Mesodermal cell (in vitro differentiated cells): ENCODE results near the gene AACS.

Source experiments
- H3K27ac ChIP-seq: 2 replicates; pipeline ENCODE4 v1.7.0; 2013; ENCODE audit warnings: mild to moderate bottlenecking, low read depth, low read length, moderate library complexity; ENCODE audit not compliant: severe bottlenecking
- H3K36me3 ChIP-seq: 2 replicates; pipeline ENCODE4 v1.7.1; 2013; ENCODE audit warnings: mild to moderate bottlenecking, low read length, moderate library complexity; ENCODE audit not compliant: control insufficient read depth, insufficient read depth
- H3K4me1 ChIP-seq: one replicate; pipeline ENCODE4 v1.7.1; 2013; ENCODE audit warnings: mild to moderate bottlenecking, low read length; ENCODE audit not compliant: insufficient read depth, control insufficient read depth, poor library complexity, severe bottlenecking
- H3K4me3 ChIP-seq: 2 replicates; pipeline ENCODE4 v1.7.0; 2013; ENCODE audit warnings: low read length, control low read depth, mild to moderate bottlenecking; ENCODE audit not compliant: insufficient read depth, poor library complexity, severe bottlenecking; ENCODE audit errors: extremely low read depth
- H3K9me3 ChIP-seq: 2 replicates; pipeline ENCODE4 v1.7.1; 2013; ENCODE audit warnings: mild to moderate bottlenecking, low read length, moderate library complexity; ENCODE audit not compliant: control insufficient read depth
- WGBS, 2 experiments: methylation state at CpG; one replicate each; pipeline ENCODE4 v1.1.5; 2013; ENCODE audit warnings: missing lambda C conversion rate in 2 of 2; ENCODE audit not compliant: insufficient coverage in 2 of 2; 5-methylcytosine and 5-hydroxymethylcytosine counted together

Gene AACS

DNA sequence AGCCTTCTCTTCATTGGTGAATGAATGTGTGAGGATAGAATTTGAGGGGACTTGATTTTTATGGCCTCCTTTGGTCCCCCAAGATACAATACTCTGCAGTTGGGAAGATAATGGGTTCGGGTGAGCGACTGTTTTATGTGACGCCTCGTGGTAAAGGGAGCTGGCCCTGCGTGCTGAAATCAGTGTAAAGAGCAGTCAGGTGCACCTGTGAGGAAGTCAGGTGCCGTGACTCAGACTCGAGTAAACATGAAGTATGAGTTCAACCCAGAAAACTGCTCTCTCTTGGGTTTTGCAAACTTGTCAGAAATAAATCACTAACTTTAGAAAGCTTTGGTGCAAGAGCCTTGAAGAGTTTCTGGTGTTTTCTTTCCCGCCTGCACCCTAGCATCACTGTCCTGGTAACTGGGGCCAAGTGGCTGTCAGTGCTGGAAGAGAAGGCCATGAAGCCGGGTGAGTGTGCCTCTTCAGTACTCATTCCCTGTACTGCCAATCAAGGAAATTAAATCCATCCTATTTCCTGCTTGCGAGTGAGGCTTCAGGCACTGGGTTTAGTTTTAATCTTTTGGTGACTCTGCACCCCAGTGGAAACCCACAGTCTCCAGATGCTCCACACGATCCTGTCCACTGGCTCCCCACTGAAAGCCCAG lies 59.2 kb downstream of the AACS start:
- H3K4me1 ChIP-seq, result no peaks in the 10 kb centered on the region
- no peak overlapping the region for H3K4me3 ChIP-seq
- H3K36me3 ChIP-seq, result peaks cover 35% of the 10 kb centered on the region
- H3K9me3 ChIP-seq, result no peaks in the 10 kb centered on the region
- 95 to 96% methylated on average over 7 to 11 of the region's 11 CpGs for whole genome bisulfite sequencing, 2 experiments
- H3K27ac ChIP-seq, result no peak overlapping the region

DNA sequence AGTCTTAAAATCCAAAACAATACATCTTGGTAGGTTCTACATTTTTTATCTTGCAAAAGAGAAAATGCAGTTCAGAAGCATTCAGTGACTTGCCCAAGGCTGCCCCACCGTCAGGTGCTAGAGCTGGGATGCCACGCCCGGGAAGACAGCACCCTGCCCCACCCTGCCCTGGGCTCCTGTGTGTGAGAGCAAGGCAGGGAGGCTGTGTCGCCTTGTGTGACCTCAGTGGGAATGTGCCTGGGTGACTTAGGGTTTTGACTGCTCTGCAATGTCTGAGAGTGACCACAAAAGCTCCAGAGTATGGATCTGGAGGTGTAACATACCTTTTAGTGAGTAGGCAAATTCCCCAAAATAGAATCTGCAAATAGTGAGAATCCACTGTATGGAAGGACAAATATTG lies 60.0 kb downstream of the AACS start:
- H3K36me3 ChIP-seq, result peaks cover 31% of the 10 kb centered on the region
- 74 to 92% methylated on average over 4 of the region's 4 CpGs for WGBS, 2 experiments
- no peak overlapping the region for H3K4me3 ChIP-seq
- H3K27ac ChIP-seq, result no peak overlapping the region
- no peaks in the 10 kb centered on the region for H3K4me1 ChIP-seq
- H3K9me3 ChIP-seq, result no peaks in the 10 kb centered on the region

DNA sequence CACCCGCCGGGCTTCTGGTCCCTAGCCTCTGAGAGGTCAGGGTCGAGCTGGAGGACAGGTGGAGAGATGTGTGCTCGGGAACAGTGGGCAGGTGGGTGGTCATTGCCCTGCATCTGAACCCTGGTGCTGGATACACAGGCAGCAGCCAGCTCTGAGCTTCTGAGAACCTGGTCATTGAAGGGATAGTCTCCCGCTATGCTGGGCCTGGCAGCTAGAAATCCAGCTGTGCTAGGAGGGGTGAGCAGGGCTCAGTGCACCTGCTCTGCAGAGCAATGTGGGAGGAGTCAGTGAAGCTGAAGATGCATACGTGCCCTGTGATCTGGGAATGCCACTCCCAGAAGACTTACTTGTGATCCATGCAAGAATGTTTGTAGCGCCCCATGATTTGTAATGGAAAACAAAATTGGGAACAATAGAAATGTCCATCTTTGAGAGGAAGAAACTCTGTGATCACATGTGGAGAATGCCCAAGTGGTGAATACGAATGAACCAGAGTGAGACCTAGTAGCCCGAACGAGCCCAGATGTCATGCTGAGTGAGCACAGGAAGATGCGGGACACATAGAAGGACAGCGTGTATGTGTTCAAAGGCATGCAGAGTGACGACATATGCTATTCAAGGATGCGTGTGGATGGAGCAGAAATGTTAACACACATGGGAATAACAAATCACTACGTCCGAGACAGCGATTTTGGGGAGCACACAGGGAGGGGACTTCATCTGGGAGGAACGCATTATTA lies 63.4 kb downstream of the AACS start:
- no peak overlapping the region for H3K27ac ChIP-seq
- 92 to 97% methylated on average over 17 to 18 of the region's 18 CpGs for WGBS, 2 experiments

DNA sequence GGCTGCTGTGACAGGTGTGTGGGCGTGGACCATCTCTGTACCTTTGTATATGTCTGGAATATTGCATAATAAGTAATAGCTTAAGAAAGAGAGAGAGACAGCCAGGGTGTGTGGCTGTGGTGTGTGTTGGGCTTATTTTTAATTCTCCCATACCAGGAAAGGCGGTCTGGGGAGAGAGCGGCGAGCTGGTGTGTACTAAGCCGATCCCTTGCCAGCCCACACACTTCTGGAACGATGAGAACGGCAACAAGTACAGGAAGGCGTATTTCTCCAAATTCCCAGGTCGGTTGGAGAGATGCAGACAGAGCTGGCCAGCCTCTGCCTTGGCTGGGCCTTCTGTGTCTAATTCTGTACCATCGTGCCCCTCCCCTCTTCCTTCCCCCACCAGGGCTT lies 63.9 kb downstream of the AACS start:
- Histone ChIP-seq H3K27ac (no peak overlapping the region), H3K36me3 (peaks cover 34% of the 10 kb centered on the region), H3K4me3 (no peak overlapping the region), H3K9me3 (no peaks in the 10 kb centered on the region), H3K4me1 (no peaks in the 10 kb centered on the region)
- 90 to 99% methylated on average over 2 to 9 of the region's 10 CpGs for WGBS, 2 experiments

More for the DNA sequence above, 63.4 kb downstream of the AACS start:
- H3K9me3 ChIP-seq, result no peaks in the 10 kb centered on the region
- no peaks in the 10 kb centered on the region for H3K4me1 ChIP-seq
- peaks cover 36% of the 10 kb centered on the region for H3K36me3 ChIP-seq
- H3K4me3 ChIP-seq, result no peak overlapping the region

DNA sequence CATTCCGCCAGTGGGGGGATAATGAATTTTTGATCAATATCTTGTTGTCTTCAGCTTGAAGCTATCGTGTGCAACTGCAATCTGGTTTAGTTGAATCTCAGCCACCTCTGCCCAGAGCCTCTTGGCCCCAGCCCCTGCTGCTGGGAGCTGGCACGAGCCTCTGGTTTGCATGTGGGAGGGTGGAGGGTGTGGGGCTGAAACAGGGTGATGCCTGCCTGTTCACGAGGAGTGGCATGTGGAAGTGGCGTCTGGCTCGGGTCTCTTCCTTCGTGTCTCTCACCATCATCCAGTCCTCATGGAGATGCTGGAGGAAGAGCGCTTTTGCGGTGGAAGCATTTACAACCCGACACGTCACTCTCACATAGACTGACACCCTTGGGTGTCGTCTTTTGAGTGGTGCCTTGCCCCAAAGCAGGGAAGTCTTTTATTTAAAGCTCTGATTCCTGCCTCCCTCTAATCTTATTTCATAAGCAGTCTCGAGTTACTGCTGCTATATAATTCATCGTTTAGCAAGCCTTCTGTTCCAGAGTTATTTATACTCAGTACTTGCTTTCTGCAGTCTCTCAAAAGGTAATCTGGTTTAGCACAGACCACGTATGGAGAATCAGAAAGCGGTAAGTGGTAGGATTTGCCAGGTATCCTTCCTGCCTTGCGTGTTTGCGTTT lies 64.5 kb downstream of the AACS start:
- WGBS, 2 experiments, result 93 to 95% methylated on average over 15 to 17 of the region's 18 CpGs
- H3K27ac ChIP-seq, result no peak overlapping the region

DNA sequence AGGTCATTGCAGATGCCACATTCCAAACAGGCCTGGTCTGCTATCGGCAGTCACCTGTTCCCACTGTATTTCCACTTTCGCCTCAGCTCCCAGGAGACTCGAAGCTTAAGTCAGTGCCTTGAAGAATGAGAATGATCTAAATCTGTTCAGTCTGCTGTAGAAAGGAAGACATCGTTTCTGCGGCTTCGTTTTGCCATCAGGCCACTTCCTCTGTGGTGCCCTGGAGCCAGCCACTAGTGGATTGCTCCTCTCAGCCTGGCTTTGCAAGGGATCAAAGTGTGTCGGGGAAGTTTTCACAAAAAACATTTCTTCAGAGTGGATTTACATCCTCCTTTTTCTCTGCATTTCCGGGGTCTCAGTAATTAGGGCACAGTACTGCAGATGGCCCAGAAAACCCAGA lies 66.7 kb downstream of the AACS start:
- H3K9me3 ChIP-seq, result no peaks in the 10 kb centered on the region

More for the DNA sequence above, 64.5 kb downstream of the AACS start:
- H3K9me3 ChIP-seq, result no peaks in the 10 kb centered on the region
- peaks cover 31% of the 10 kb centered on the region for H3K36me3 ChIP-seq
- no peak overlapping the region for H3K4me3 ChIP-seq
- H3K4me1 ChIP-seq, result no peaks in the 10 kb centered on the region

DNA sequence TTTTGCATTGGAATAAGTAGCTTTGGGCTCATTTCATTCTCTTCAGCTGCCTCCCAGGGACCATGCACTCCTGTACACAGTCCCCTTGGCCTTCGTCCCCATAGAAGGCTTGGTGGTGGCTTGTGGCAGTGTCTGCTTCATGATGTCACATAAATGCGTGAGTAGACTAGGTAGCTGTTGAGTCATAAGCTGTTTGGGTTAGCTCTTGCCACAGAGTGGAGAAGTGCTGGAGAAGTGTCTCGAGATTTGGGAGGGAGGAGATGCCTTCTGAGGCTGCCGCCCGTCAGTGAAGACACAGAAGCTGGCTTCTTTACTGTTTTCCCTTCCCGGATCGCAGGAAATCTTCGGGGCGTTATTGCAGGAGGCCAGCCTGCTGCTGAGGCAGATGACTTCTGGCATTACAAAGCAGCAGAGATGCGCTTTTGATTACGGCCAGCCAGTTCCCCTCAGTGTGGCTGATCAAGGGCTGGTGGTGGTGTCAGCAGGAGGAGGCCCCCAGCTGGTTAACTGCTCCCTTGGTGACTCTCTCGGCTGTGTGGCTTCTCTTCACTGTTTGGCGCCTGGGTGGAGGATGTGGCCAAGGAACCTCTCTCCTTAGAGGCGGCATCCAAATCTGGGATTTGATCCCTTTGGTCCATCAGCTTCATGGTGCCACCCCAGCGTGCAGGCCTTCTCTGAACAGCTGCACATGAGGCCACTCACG lies 67.6 kb downstream of the AACS start:
- no peaks in the 10 kb centered on the region for H3K9me3 ChIP-seq
- H3K36me3 ChIP-seq, result peaks cover 18% of the 10 kb centered on the region
- H3K27ac ChIP-seq, result no peak overlapping the region
- H3K4me3 ChIP-seq, result no peak overlapping the region
- WGBS, 2 experiments, result 94 to 96% methylated on average over 12 to 15 of the region's 16 CpGs
- H3K4me1 ChIP-seq, result peaks cover 5% of the 10 kb centered on the region

More for the DNA sequence above, 66.7 kb downstream of the AACS start:
- no peaks in the 10 kb centered on the region for H3K4me1 ChIP-seq
- H3K27ac ChIP-seq, result no peak overlapping the region
- WGBS, 2 experiments, result 89 to 98% methylated on average over 8 of the region's 8 CpGs
- H3K36me3 ChIP-seq, result peaks cover 19% of the 10 kb centered on the region
- no peak overlapping the region for H3K4me3 ChIP-seq

DNA sequence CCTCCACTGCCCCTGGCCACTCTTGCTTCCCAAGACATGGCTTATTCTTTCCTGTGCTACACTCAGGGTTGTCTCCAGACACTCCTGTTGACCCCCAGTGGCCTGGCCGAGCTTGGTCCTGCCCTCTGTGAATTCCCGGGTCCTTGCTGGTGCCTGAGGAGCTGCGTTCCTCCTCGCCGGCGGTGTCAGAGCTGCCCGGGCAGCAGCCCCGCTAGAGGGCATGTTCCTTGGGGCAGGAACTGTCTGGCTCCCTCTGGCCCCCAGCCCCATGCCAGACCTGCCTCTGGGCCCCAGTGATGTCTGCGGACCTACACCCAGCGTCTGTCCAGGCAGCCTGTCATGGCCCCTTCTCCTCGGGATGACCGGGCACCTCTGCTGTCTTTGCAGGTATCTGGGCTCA lies 68.4 kb downstream of the AACS start:
- H3K27ac ChIP-seq, result no peak overlapping the region

DNA sequence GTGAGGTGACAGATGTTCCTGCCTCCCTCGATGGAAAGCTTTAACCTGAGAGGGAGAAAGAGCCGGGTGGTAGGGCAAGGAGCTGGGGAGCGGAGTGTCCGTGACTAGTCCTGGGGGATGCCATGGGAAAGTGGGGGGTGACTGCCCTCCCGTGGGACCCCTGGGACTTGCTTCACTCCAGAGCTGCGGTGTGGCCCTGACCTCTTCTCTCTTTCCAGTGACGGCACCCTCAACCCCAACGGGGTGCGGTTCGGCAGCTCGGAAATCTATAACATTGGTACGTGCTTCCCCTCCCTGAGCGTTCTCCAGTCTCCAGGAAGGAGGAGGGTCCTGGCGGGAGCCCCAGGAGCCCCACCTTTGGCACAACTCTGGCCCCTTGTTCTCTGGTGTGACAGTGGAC lies 69.3 kb downstream of the AACS start:
- Histone ChIP-seq H3K9me3 (no peaks in the 10 kb centered on the region), H3K36me3 (peaks cover 16% of the 10 kb centered on the region), H3K27ac (no peak overlapping the region), H3K4me1 (peaks cover 5% of the 10 kb centered on the region), H3K4me3 (no peak overlapping the region)
- 82 to 89% methylated on average over 7 to 13 of the region's 14 CpGs for WGBS, 2 experiments

More for the DNA sequence above, 68.4 kb downstream of the AACS start:
- H3K9me3 ChIP-seq, result no peaks in the 10 kb centered on the region
- peaks cover 19% of the 10 kb centered on the region for H3K36me3 ChIP-seq
- no peak overlapping the region for H3K4me3 ChIP-seq
- 94 to 97% methylated on average over 10 to 12 of the region's 12 CpGs for WGBS, 2 experiments
- H3K4me1 ChIP-seq, result peaks cover 5% of the 10 kb centered on the region

DNA sequence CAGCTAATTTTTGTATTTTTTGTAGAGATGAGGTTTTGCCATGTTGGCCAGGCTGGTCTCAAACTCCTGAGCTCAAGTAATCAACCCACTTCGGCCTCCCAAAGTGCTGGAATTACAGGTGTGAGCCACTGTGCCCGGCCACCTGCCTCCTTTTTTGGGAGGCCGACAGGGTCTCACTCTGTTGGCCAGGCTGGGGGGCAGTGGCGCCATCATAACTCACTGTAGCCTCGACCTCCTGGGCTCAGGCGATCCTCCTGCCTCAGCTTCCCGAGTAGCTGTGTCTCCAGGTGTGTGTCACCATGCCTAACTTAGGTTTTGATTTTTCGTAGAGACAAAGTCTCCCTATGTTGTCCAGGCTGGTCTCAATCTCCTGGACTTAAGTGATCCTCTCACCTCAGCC lies 70.7 kb downstream of the AACS start:
- peaks cover 12% of the 10 kb centered on the region for H3K36me3 ChIP-seq
- H3K27ac ChIP-seq, result no peak overlapping the region
- WGBS, 2 experiments, result 92% methylated on average over 7 to 8 of the region's 8 CpGs
- no peaks in the 10 kb centered on the region for H3K9me3 ChIP-seq
- peaks cover 15% of the 10 kb centered on the region for H3K4me1 ChIP-seq
- H3K4me3 ChIP-seq, result no peak overlapping the region
